ENCODE measurements around the gene MAPKBP1. TPM values are rescaled to one million over a fixed set of nuclear protein-coding genes. Genes with fewer than 3 reads are reported as not detected.

MAPKBP1 gene
- total and polyA plus RNA-seq, 7 experiments from 2014 or later, result 3.0 to 44.7 (median 37.2) TPM

DNA sequence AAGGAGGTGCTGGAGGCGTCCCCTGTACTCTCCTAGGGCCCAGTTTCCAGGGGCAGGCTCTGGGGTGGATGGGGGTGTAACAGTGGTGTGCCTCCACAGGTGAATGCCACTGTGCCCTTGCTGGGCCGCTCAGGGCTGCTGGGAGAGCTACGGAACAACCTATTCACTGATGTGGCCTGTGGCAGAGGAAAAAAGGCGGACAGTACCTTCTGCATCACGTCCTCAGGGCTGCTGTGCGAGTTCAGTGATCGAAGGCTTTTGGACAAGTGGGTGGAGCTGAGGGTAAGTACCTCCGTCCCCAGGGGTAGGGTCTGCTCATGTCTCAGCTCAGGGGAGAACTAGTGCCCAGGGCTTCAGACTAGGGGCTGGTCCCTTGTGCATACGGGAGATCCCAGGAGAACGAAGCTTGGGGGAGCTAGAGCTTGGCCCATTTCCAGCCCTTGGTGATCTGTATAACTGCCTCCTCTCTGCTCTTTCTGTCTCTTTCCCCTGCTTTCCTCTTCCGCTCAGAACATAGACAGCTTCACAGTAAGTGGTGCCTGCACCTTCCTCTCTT is 38.6 kb downstream of the MAPKBP1 start:
- Mint-ChIP-seq H3K4me3 (no peak overlapping the region), H3K27me3 (no peaks in the 10 kb centered on the region), H3K4me1 (peaks cover 8 to 24% (median 12%) of the 10 kb centered on the region in 7 donors), H3K27ac (no peak overlapping the region), H3K36me3 (peaks cover 0 to 42% (median 11%) of the 10 kb centered on the region in 5 donors), H3K9me3 (no peaks in the 10 kb centered on the region)
- Histone ChIP-seq H3K9me3 (ENCODE audit: control insufficient read depth in 2 of 3, low read length in 3 of 3) (no peaks in the 10 kb centered on the region), H3K27ac (ENCODE audit: low read depth, low read length) (no peak overlapping the region), H3K27me3 (ENCODE audit: control insufficient read depth in 2 of 2, insufficient read depth in 2 of 2, low read length in 2 of 2) (no peaks in the 10 kb centered on the region), H3K4me3 (ENCODE audit: low read length) (no peak overlapping the region), H3K4me1 (ENCODE audit: control insufficient read depth in 2 of 2, insufficient read depth in 2 of 2, low read length in 2 of 2) (peaks cover 0 to 3% of the 10 kb centered on the region in 2 donors), H3K36me3 (ENCODE audit: control insufficient read depth in 2 of 3, insufficient read depth in 3 of 3, low read length in 3 of 3) (peaks cover 0 to 54% (median 0%) of the 10 kb centered on the region in 3 experiments)
- DNase-seq, result no peak
- no peak for ATAC-seq
- ChIA-PET CTCF (interaction anchor here (0.5 to 5.8 kb wide), 10 partner anchors 26 to 209 kb away, joined by 3 to 180 read pairs (median 3); partner anchors contain the start of genes MAPKBP1 and PLA2G4B), POLR2A (interaction anchor here (1.4 to 1.7 kb wide), 2 partner anchors 39 kb away, joined by 7 to 13 read pairs; partner anchors contain the start of gene MAPKBP1)
- intact Hi-C loops (cut with micrococcal nuclease), result no loop called here

DNA sequence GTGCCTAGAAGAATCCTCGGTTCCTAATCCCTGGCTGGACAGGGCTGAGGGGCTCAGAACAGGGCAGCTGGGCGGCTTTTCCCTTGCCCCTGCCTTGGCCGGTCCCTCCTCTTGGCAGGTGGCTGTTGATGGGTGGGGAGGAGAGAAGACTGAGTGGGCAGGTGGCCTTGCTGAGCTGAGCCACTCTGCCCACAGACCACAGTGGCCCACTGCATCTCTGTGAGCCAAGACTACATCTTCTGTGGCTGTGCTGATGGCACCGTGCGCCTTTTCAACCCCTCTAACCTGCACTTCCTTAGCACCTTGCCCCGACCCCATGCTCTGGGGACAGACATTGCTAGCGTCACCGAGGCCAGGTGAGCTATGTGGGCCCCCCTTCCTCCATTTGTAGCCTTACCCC is 39.1 kb downstream of the MAPKBP1 start:
- H3K27me3 Mint-ChIP-seq, result no peaks in the 10 kb centered on the region
- no peaks in the 10 kb centered on the region for H3K9me3 ChIP-seq (ENCODE audit: control insufficient read depth in 2 of 3, low read length in 3 of 3)
- no peaks in the 10 kb centered on the region for H3K27me3 ChIP-seq (ENCODE audit: control insufficient read depth in 2 of 2, insufficient read depth in 2 of 2, low read length in 2 of 2)
- peaks cover 0 to 59% (median 0%) of the 10 kb centered on the region in 3 experiments for H3K36me3 ChIP-seq (ENCODE audit: control insufficient read depth in 2 of 3, insufficient read depth in 3 of 3, low read length in 3 of 3)
- no peaks in the 10 kb centered on the region for H3K9me3 Mint-ChIP-seq
- peaks cover 8 to 24% (median 12%) of the 10 kb centered on the region in 7 donors for H3K4me1 Mint-ChIP-seq
- peaks cover 0 to 42% (median 11%) of the 10 kb centered on the region in 5 donors for H3K36me3 Mint-ChIP-seq
- intact Hi-C loops (cut with micrococcal nuclease), result no loop called here
- ATAC-seq (no peak), DNase-seq (no peak)
- no peak overlapping the region for H3K27ac ChIP-seq (ENCODE audit: low read depth, low read length)
- ChIA-PET POLR2A (interaction anchor here (1.7 kb wide), 1 partner anchor 40 kb away, joined by 13 read pairs; the partner anchor contains the start of gene MAPKBP1), CTCF (interaction anchor here (0.5 to 5.8 kb wide), 9 partner anchors 25 to 210 kb away, joined by 3 to 180 read pairs (median 3); partner anchors contain the start of genes MAPKBP1 and PLA2G4B)
- H3K4me1 ChIP-seq (ENCODE audit: control insufficient read depth in 2 of 2, insufficient read depth in 2 of 2, low read length in 2 of 2), result peaks cover 0 to 3% of the 10 kb centered on the region in 2 donors
- H3K4me3 ChIP-seq (ENCODE audit: low read length), result no peak overlapping the region
- no peak overlapping the region for H3K4me3 Mint-ChIP-seq
- H3K27ac Mint-ChIP-seq, result no peak overlapping the region

DNA sequence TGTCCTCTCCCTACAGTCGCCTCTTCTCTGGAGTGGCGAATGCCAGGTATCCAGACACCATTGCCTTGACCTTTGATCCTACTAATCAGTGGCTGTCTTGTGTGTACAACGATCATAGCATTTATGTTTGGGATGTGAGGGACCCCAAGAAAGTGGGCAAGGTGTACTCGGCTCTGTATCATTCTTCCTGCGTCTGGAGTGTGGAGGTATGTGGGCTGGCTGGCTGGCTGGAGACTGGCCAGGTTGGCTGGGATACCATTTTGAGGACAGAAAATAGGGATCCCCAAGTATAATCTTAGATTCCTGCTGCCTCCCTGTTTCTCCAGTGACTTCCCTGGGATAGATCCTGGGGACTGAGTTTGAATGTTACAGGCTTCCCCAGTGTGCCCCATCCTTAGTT is 40.2 kb downstream of the MAPKBP1 start:
- Histone ChIP-seq H3K27me3 (ENCODE audit: control insufficient read depth in 2 of 2, insufficient read depth in 2 of 2, low read length in 2 of 2) (no peaks in the 10 kb centered on the region), H3K4me1 (ENCODE audit: control insufficient read depth in 2 of 2, insufficient read depth in 2 of 2, low read length in 2 of 2) (peaks cover 0 to 3% of the 10 kb centered on the region in 2 donors), H3K36me3 (ENCODE audit: control insufficient read depth in 2 of 3, insufficient read depth in 3 of 3, low read length in 3 of 3) (peaks cover 0 to 70% (median 0%) of the 10 kb centered on the region in 3 experiments), H3K9me3 (ENCODE audit: control insufficient read depth in 2 of 3, low read length in 3 of 3) (no peaks in the 10 kb centered on the region), H3K4me3 (ENCODE audit: low read length) (no peak overlapping the region), H3K27ac (ENCODE audit: low read depth, low read length) (no peak overlapping the region)
- Mint-ChIP-seq H3K27me3 (no peaks in the 10 kb centered on the region), H3K9me3 (no peaks in the 10 kb centered on the region), H3K4me1 (peaks cover 7 to 24% (median 12%) of the 10 kb centered on the region in 7 donors), H3K4me3 (no peak overlapping the region), H3K27ac (no peak overlapping the region), H3K36me3 (peaks cover 0 to 50% (median 12%) of the 10 kb centered on the region in 5 donors)
- DNase-seq (no peak), ATAC-seq (no peak)
- intact Hi-C loops (cut with micrococcal nuclease), result no loop called here
- POLR2A ChIA-PET, result interaction anchor here (1.7 kb wide), 1 partner anchor 41 kb away, joined by 13 read pairs; the partner anchor contains the start of gene MAPKBP1
- CTCF ChIA-PET, result no interaction called here

DNA sequence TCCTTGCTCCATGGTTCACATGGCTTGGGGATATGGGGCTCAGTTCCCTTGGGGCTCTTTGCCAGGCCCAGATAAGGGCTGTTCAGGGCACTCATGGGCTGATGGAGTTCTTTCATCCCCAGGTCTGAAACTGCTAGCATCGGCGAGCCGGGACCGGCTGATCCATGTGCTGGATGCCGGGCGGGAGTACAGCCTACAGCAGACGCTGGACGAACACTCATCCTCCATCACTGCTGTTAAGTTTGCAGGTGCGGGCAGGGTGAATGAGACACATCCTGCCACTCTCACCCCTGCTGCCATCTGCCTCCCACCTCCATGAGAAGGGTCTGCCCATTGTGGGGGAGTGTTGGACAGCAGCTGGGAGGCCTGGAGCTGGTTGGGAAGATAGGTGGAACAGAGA is 42.5 kb downstream of the MAPKBP1 start:
- H3K36me3 Mint-ChIP-seq, result peaks cover 0 to 60% (median 12%) of the 10 kb centered on the region in 5 donors
- peaks cover 0 to 93% (median 0%) of the 10 kb centered on the region in 3 experiments for H3K36me3 ChIP-seq (ENCODE audit: control insufficient read depth in 2 of 3, insufficient read depth in 3 of 3, low read length in 3 of 3)

DNA sequence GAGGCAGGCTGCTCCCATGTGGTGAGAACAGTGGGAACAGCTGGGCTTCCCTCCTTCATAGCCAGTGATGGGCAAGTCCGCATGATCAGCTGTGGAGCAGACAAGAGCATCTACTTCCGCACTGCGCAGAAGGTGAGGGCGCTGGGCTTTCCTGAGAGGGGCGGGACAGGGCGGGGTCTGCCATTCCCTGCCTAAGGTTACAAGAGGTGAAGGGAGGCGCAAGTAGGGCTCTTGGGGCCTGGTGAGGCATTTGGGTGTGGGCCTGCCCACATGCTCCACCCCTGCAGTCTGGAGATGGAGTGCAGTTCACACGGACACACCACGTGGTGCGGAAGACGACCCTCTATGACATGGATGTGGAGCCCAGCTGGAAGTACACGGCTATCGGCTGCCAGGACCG is 43.0 kb downstream of the MAPKBP1 start:
- intact Hi-C loops (cut with micrococcal nuclease), result no loop called here
- peaks cover 0 to 97% (median 0%) of the 10 kb centered on the region in 3 experiments for H3K36me3 ChIP-seq (ENCODE audit: control insufficient read depth in 2 of 3, insufficient read depth in 3 of 3, low read length in 3 of 3)

More for the DNA sequence above, 42.5 kb downstream of the MAPKBP1 start:
- H3K4me3 ChIP-seq (ENCODE audit: low read length), result no peak overlapping the region
- ATAC-seq, result no peak
- no peaks in the 10 kb centered on the region for H3K9me3 ChIP-seq (ENCODE audit: control insufficient read depth in 2 of 3, low read length in 3 of 3)
- no peak for DNase-seq
- Mint-ChIP-seq H3K27ac (no peak overlapping the region), H3K9me3 (no peaks in the 10 kb centered on the region), H3K27me3 (no peaks in the 10 kb centered on the region), H3K4me3 (no peak overlapping the region), H3K4me1 (peaks cover 0 to 7% (median under 1%) of the 10 kb centered on the region in 7 donors)
- POLR2A ChIA-PET, result no interaction called here
- H3K27me3 ChIP-seq (ENCODE audit: control insufficient read depth in 2 of 2, insufficient read depth in 2 of 2, low read length in 2 of 2), result no peaks in the 10 kb centered on the region
- intact Hi-C loops (cut with micrococcal nuclease), result no loop called here
- H3K27ac ChIP-seq (ENCODE audit: low read depth, low read length), result no peak overlapping the region
- H3K4me1 ChIP-seq (ENCODE audit: control insufficient read depth in 2 of 2, insufficient read depth in 2 of 2, low read length in 2 of 2), result peaks cover 0 to 2% of the 10 kb centered on the region in 2 donors
- CTCF ChIA-PET, result interaction anchor here (0.5 to 0.9 kb wide), 3 partner anchors 15 to 213 kb away, joined by 3 to 4 read pairs (median 3); no protein-coding TSS in a partner anchor

DNA sequence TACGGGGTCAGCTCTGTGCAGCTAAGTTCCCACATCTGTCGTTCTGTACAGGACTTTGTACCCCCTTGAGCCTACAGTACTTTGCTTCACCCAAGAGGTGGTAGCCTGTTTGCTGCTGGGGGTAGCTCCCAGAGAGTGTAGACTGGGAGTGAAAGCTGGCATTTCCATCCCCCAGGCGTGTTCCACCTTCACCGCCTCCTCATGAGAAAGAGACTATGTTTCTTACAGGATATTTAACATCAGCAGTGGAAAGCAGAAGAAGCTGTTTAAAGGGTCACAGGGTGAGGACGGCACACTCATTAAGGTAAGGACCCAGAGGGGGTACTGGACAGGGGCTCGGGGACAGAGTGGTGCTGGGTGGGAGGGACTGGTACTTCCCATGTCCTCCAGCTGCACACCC is 43.5 kb downstream of the MAPKBP1 start:
- Histone ChIP-seq H3K9me3 (ENCODE audit: control insufficient read depth in 2 of 3, low read length in 3 of 3) (no peaks in the 10 kb centered on the region), H3K4me3 (ENCODE audit: low read length) (no peak overlapping the region), H3K27me3 (ENCODE audit: control insufficient read depth in 2 of 2, insufficient read depth in 2 of 2, low read length in 2 of 2) (no peaks in the 10 kb centered on the region), H3K27ac (ENCODE audit: low read depth, low read length) (no peak overlapping the region), H3K4me1 (ENCODE audit: control insufficient read depth in 2 of 2, insufficient read depth in 2 of 2, low read length in 2 of 2) (no peaks in the 10 kb centered on the region), H3K36me3 (ENCODE audit: control insufficient read depth in 2 of 3, insufficient read depth in 3 of 3, low read length in 3 of 3) (peaks cover 0 to 97% (median 0%) of the 10 kb centered on the region in 3 experiments)
- Mint-ChIP-seq H3K36me3 (peaks cover 0 to 58% (median 12%) of the 10 kb centered on the region in 5 donors), H3K27me3 (no peaks in the 10 kb centered on the region), H3K27ac (no peak overlapping the region), H3K4me3 (no peak overlapping the region), H3K4me1 (peaks cover 0 to 2% (median 0%) of the 10 kb centered on the region in 7 donors), H3K9me3 (no peaks in the 10 kb centered on the region)
- intact Hi-C loops (cut with micrococcal nuclease), result no loop called here
- no peak for DNase-seq
- ChIA-PET CTCF (interaction anchor here (0.6 to 0.8 kb wide), 2 partner anchors 14 to 41 kb away, joined by 3 read pairs; no protein-coding TSS in a partner anchor), POLR2A (no interaction called here)
- no peak for ATAC-seq

More for the DNA sequence above, 43.0 kb downstream of the MAPKBP1 start:
- no peaks in the 10 kb centered on the region for H3K27me3 Mint-ChIP-seq
- DNase-seq, result no peak
- no peak overlapping the region for H3K27ac Mint-ChIP-seq
- ChIA-PET CTCF (interaction anchor here (0.6 kb wide), 1 partner anchor 15 kb away, joined by 3 read pairs; no protein-coding TSS in a partner anchor), POLR2A (no interaction called here)
- no peaks in the 10 kb centered on the region for H3K9me3 ChIP-seq (ENCODE audit: control insufficient read depth in 2 of 3, low read length in 3 of 3)
- ATAC-seq, result no peak
- no peaks in the 10 kb centered on the region for H3K9me3 Mint-ChIP-seq
- peaks cover 0 to 3% (median 0%) of the 10 kb centered on the region in 7 donors for H3K4me1 Mint-ChIP-seq
- H3K27ac ChIP-seq (ENCODE audit: low read depth, low read length), result no peak overlapping the region
- H3K4me3 Mint-ChIP-seq, result no peak overlapping the region
- no peaks in the 10 kb centered on the region for H3K27me3 ChIP-seq (ENCODE audit: control insufficient read depth in 2 of 2, insufficient read depth in 2 of 2, low read length in 2 of 2)
- no peaks in the 10 kb centered on the region for H3K4me1 ChIP-seq (ENCODE audit: control insufficient read depth in 2 of 2, insufficient read depth in 2 of 2, low read length in 2 of 2)
- no peak overlapping the region for H3K4me3 ChIP-seq (ENCODE audit: low read length)
- H3K36me3 Mint-ChIP-seq, result peaks cover 0 to 60% (median 12%) of the 10 kb centered on the region in 5 donors

Measured in naive thymus-derived CD4-positive, alpha-beta T cell (primary cell).